ENCODE data around the gene TFAM.

The TFAM gene

DNA sequence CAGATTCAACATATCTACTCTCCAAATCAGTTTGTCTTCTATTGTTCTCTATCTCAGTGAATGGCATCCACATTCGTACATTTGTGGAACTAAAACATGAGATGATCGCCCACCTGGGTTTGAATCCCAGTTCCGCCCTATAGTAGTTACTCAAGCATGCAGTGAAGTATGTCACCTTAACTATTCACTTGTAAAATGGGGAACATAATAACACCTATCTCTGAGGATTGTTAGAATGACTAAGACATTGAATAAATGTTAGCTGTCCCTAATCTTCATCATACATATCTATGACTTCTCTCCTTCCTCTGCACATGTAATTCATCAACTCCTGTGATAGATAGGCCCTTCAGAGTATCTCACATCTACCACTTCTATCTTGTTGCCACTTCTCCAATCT lies 25.7 kb upstream of the TFAM start:
- TF ChIP-seq SUZ12 (IDR thresholded peaks at IDR 0.05; ENCODE audit: extremely low read depth, insufficient read depth, insufficient read length) (no peak), YY1 (IDR thresholded peaks at IDR 0.05; ENCODE audit: insufficient read depth, insufficient read length) (no peak), ZNF274 (IDR thresholded peaks at IDR 0.05; ENCODE audit: low read depth, low read length) (no peak)
- Histone ChIP-seq H3K9me3 (ENCODE audit: insufficient read depth, low read length) (no peaks in the 10 kb centered on the region), H3K9ac (ENCODE audit: insufficient read length, low read depth) (no peak overlapping the region), H3K4me1 (ENCODE audit: insufficient read depth, insufficient read length) (no peaks in the 10 kb centered on the region), H3K27me3 (ENCODE audit: insufficient read depth, insufficient read length) (no peaks in the 10 kb centered on the region), H3K36me3 (ENCODE audit: insufficient read depth, insufficient read length, low read length) (no peaks in the 10 kb centered on the region), H3K4me3 (ENCODE audit: insufficient read length, low read depth) (no peak overlapping the region)
- no peak for DNase-seq (ENCODE audit: low read depth, low spot score)

DNA sequence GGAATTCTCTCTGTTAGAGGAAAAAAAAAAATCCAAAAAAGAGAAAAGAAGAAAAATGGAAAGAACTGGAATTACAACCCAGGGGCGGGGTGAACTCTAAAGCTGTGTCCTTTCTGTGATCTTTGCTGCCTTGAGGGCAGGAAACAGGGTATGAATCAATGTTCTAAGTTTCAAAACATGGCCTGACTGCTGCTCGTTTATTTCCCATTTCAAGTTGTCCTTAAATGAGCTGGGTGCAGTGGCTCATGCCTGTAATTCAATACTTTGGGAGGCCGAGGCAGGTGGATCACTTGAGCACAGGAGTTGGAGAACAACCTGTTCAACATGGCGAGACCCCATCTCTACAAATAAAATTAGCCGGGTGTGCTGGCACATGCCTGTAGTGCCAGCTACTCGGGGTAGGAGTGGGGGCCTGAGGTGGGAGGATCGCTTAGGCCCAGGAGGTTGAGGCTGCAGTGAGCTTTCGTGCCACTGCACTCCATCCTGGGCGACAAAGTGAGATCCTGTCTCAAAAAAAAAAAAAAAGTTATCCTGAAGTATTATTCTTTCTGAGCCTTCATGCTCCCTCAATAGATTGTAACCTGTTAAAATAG lies 24.7 kb upstream of the TFAM start:
- Histone ChIP-seq H3K36me3 (ENCODE audit: insufficient read depth, insufficient read length, low read length) (no peaks in the 10 kb centered on the region), H3K27me3 (ENCODE audit: insufficient read depth, insufficient read length) (no peaks in the 10 kb centered on the region), H3K9ac (ENCODE audit: insufficient read length, low read depth) (no peak overlapping the region), H3K9me3 (ENCODE audit: insufficient read depth, low read length) (no peaks in the 10 kb centered on the region), H3K4me1 (ENCODE audit: insufficient read depth, insufficient read length) (no peaks in the 10 kb centered on the region), H3K4me3 (ENCODE audit: insufficient read length, low read depth) (no peak overlapping the region)
- TF ChIP-seq SUZ12 (IDR thresholded peaks at IDR 0.05; ENCODE audit: extremely low read depth, insufficient read depth, insufficient read length) (no peak), YY1 (IDR thresholded peaks at IDR 0.05; ENCODE audit: insufficient read depth, insufficient read length) (no peak), ZNF274 (IDR thresholded peaks at IDR 0.05; ENCODE audit: low read depth, low read length) (no peak)
- no peak for DNase-seq (ENCODE audit: low read depth, low spot score)

GRCh38 chr10:58361353-58361752 lies 23.9 kb upstream of the TFAM start:
- H3K36me3 ChIP-seq (ENCODE audit: insufficient read depth, insufficient read length, low read length) = peaks cover 4% of the 10 kb centered on the region

GRCh38 chr10:58362027-58362789 lies 23.0 kb upstream of the TFAM start:
- peaks cover 4% of the 10 kb centered on the region for H3K36me3 ChIP-seq (ENCODE audit: insufficient read depth, insufficient read length, low read length)
- TF ChIP-seq YY1 (IDR thresholded peaks at IDR 0.05; ENCODE audit: insufficient read depth, insufficient read length) = no peak
- no peak for TF ChIP-seq SUZ12 (IDR thresholded peaks at IDR 0.05; ENCODE audit: extremely low read depth, insufficient read depth, insufficient read length)
- TF ChIP-seq ZNF274 (IDR thresholded peaks at IDR 0.05; ENCODE audit: low read depth, low read length) = no peak
- DNase-seq (ENCODE audit: low read depth, low spot score) = no peak
- H3K9me3 ChIP-seq (ENCODE audit: insufficient read depth, low read length) = no peaks in the 10 kb centered on the region
- no peaks in the 10 kb centered on the region for H3K27me3 ChIP-seq (ENCODE audit: insufficient read depth, insufficient read length)
- H3K4me3 ChIP-seq (ENCODE audit: insufficient read length, low read depth) = no peak overlapping the region
- no peak overlapping the region for H3K9ac ChIP-seq (ENCODE audit: insufficient read length, low read depth)
- H3K4me1 ChIP-seq (ENCODE audit: insufficient read depth, insufficient read length) = no peaks in the 10 kb centered on the region

More at GRCh38 chr10:58361353-58361752, 23.9 kb upstream of the TFAM start:
- no peaks in the 10 kb centered on the region for H3K4me1 ChIP-seq (ENCODE audit: insufficient read depth, insufficient read length)
- TF ChIP-seq ZNF274 (IDR thresholded peaks at IDR 0.05; ENCODE audit: low read depth, low read length) (no peak), YY1 (IDR thresholded peaks at IDR 0.05; ENCODE audit: insufficient read depth, insufficient read length) (no peak), SUZ12 (IDR thresholded peaks at IDR 0.05; ENCODE audit: extremely low read depth, insufficient read depth, insufficient read length) (no peak)
- H3K4me3 ChIP-seq (ENCODE audit: insufficient read length, low read depth) = no peak overlapping the region
- no peaks in the 10 kb centered on the region for H3K9me3 ChIP-seq (ENCODE audit: insufficient read depth, low read length)
- no peaks in the 10 kb centered on the region for H3K27me3 ChIP-seq (ENCODE audit: insufficient read depth, insufficient read length)
- H3K9ac ChIP-seq (ENCODE audit: insufficient read length, low read depth) = no peak overlapping the region
- no peak for DNase-seq (ENCODE audit: low read depth, low spot score)

DNA sequence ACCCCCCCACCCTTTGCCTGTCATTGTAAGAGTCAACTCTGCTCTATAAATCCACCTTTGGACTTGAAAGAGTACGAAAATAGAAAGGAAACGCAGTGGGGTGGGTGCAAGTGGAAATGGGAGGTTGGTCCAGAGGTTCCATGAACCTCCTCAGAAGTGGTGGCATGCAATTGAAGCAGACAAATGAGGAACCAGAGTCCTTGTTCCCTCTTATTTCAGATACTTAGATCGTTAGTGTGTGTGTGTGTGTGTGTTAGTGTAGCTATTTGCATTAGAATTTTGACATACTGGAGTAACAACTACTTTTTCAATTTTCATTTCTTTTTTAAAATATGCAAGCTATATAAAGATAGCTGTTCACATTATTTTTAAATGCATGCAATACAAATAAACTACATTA lies 18.1 kb upstream of the TFAM start:
- no peak for DNase-seq (ENCODE audit: low read depth, low spot score)
- no peaks in the 10 kb centered on the region for H3K27me3 ChIP-seq (ENCODE audit: insufficient read depth, insufficient read length)

GRCh38 chr10:58371473-58371872 lies 13.7 kb upstream of the TFAM start:
- no peaks in the 10 kb centered on the region for H3K36me3 ChIP-seq (ENCODE audit: insufficient read depth, insufficient read length, low read length)
- H3K4me3 ChIP-seq (ENCODE audit: insufficient read length, low read depth) = no peak overlapping the region
- DNase-seq (ENCODE audit: low read depth, low spot score) = no peak
- H3K9me3 ChIP-seq (ENCODE audit: insufficient read depth, low read length) = no peaks in the 10 kb centered on the region
- H3K4me1 ChIP-seq (ENCODE audit: insufficient read depth, insufficient read length) = no peaks in the 10 kb centered on the region
- H3K9ac ChIP-seq (ENCODE audit: insufficient read length, low read depth) = no peak overlapping the region
- TF ChIP-seq YY1 (IDR thresholded peaks at IDR 0.05; ENCODE audit: insufficient read depth, insufficient read length) (no peak), ZNF274 (IDR thresholded peaks at IDR 0.05; ENCODE audit: low read depth, low read length) (no peak), SUZ12 (IDR thresholded peaks at IDR 0.05; ENCODE audit: extremely low read depth, insufficient read depth, insufficient read length) (no peak)
- H3K27me3 ChIP-seq (ENCODE audit: insufficient read depth, insufficient read length) = no peaks in the 10 kb centered on the region

More for the DNA sequence above, 18.1 kb upstream of the TFAM start:
- Histone ChIP-seq H3K4me3 (ENCODE audit: insufficient read length, low read depth) (no peak overlapping the region), H3K36me3 (ENCODE audit: insufficient read depth, insufficient read length, low read length) (peaks cover 4% of the 10 kb centered on the region), H3K9ac (ENCODE audit: insufficient read length, low read depth) (no peak overlapping the region), H3K4me1 (ENCODE audit: insufficient read depth, insufficient read length) (no peaks in the 10 kb centered on the region), H3K9me3 (ENCODE audit: insufficient read depth, low read length) (no peaks in the 10 kb centered on the region)
- no peak for TF ChIP-seq SUZ12 (IDR thresholded peaks at IDR 0.05; ENCODE audit: extremely low read depth, insufficient read depth, insufficient read length)
- TF ChIP-seq ZNF274 (IDR thresholded peaks at IDR 0.05; ENCODE audit: low read depth, low read length) = no peak
- no peak for TF ChIP-seq YY1 (IDR thresholded peaks at IDR 0.05; ENCODE audit: insufficient read depth, insufficient read length)

GRCh38 chr10:58372607-58373441 lies 12.4 kb upstream of the TFAM start:
- no peaks in the 10 kb centered on the region for H3K4me1 ChIP-seq (ENCODE audit: insufficient read depth, insufficient read length)
- H3K9me3 ChIP-seq (ENCODE audit: insufficient read depth, low read length) = no peaks in the 10 kb centered on the region
- TF ChIP-seq ZNF274 (IDR thresholded peaks at IDR 0.05; ENCODE audit: low read depth, low read length) (no peak), SUZ12 (IDR thresholded peaks at IDR 0.05; ENCODE audit: extremely low read depth, insufficient read depth, insufficient read length) (no peak), YY1 (IDR thresholded peaks at IDR 0.05; ENCODE audit: insufficient read depth, insufficient read length) (no peak)
- no peaks in the 10 kb centered on the region for H3K36me3 ChIP-seq (ENCODE audit: insufficient read depth, insufficient read length, low read length)
- no peak for DNase-seq (ENCODE audit: low read depth, low spot score)
- H3K27me3 ChIP-seq (ENCODE audit: insufficient read depth, insufficient read length) = no peaks in the 10 kb centered on the region
- no peak overlapping the region for H3K9ac ChIP-seq (ENCODE audit: insufficient read length, low read depth)
- no peak overlapping the region for H3K4me3 ChIP-seq (ENCODE audit: insufficient read length, low read depth)

All from NT2/D1 (cell line).